ENCODE results near the gene UMAD1.
A peak's percentile ranks its signal among the peaks of the same experiment; 100 is the strongest.
"Not testable (repeated sequence)": the region's sequence is repeated elsewhere in the genome, so short reads cannot be mapped to it uniquely, and the experiment has no call there.

Gene UMAD1

GRCh38 chr7:7653593-7654187 is 13.1 kb downstream of the UMAD1 start:
- TF ChIP-seq EZH2 (IDR thresholded peaks at IDR 0.05; ENCODE audit: borderline replicate concordance, low read depth, low read length, severe bottlenecking) = no peak
- TF ChIP-seq CTCF (IDR thresholded peaks at IDR 0.05; ENCODE audit: borderline replicate concordance, extremely low read depth, low read length, poor library complexity, severe bottlenecking) = peak; percentile 62
- no peaks in the 10 kb centered on the region for H4K20me1 ChIP-seq (ENCODE audit: insufficient read depth, low read length)
- peak; percentile 46 for DNase-seq
- no peak overlapping the region for H3K4me3 ChIP-seq (ENCODE audit: low read depth in 1 of 2, low read length in 2 of 2)
- H3K4me2 ChIP-seq (ENCODE audit: insufficient read depth, low read length) = no peak overlapping the region
- no peaks in the 10 kb centered on the region for H3K4me1 ChIP-seq (ENCODE audit: insufficient read depth, low read length)
- no peaks in the 10 kb centered on the region for H3K9me3 ChIP-seq (ENCODE audit: insufficient read depth, low read length, severe bottlenecking)
- peaks cover 18% of the 10 kb centered on the region for H3K79me2 ChIP-seq (ENCODE audit: insufficient read depth, low read length)
- no peak overlapping the region for H3K27ac ChIP-seq (ENCODE audit: low read length)
- no peak overlapping the region for H3K9ac ChIP-seq (ENCODE audit: low read depth, low read length)
- H3K36me3 ChIP-seq (ENCODE audit: insufficient read depth, low read length) = no peaks in the 10 kb centered on the region
- H3K27me3 ChIP-seq (ENCODE audit: insufficient read depth, low read length, poor library complexity) = no peaks in the 10 kb centered on the region
- H2AFZ ChIP-seq (ENCODE audit: low read depth, low read length) = no peak overlapping the region
- peak; percentile 68 for ATAC-seq (ENCODE audit: insufficient read depth, low read depth)

- H4K20me1 ChIP-seq (ENCODE audit: insufficient read depth, low read length) = no peaks in the 10 kb centered on the region
- no peak for DNase-seq
Measured at GRCh38 chr7:7654964-7655715, 14.6 kb downstream of the UMAD1 start.

DNA sequence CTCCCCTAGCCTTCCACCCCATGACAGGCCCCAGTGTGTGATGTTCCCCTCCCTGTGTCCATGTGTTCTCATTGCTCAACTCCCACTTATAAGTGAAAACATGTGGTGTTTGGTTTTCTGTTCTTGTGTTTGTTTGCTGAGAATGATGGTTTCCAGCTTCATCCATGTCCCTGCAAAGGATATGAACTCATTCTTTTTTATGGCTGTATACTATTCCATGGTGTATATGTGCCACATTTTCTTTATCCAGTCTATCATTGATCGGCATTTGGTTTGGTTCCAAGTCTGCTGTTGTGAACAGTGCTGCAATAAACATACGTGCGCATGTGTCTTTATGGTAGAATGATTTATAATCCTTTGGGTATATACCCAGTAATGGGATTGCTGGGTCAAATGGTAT is 15.9 kb downstream of the UMAD1 start:
- not testable (repeated sequence) for H3K36me3 ChIP-seq (ENCODE audit: insufficient read depth, low read length); H3K9me3 ChIP-seq (ENCODE audit: insufficient read depth, low read length, severe bottlenecking)
- H3K79me2 ChIP-seq (ENCODE audit: insufficient read depth, low read length) = peaks cover 22% of the 10 kb centered on the region

More at GRCh38 chr7:7654964-7655715, 14.6 kb downstream of the UMAD1 start:
- TF ChIP-seq EZH2 (IDR thresholded peaks at IDR 0.05; ENCODE audit: borderline replicate concordance, low read depth, low read length, severe bottlenecking) (no peak), CTCF (IDR thresholded peaks at IDR 0.05; ENCODE audit: borderline replicate concordance, extremely low read depth, low read length, poor library complexity, severe bottlenecking) (no peak)
- Histone ChIP-seq H3K4me3 (ENCODE audit: low read depth in 1 of 2, low read length in 2 of 2) (no peak overlapping the region), H3K4me2 (ENCODE audit: insufficient read depth, low read length) (no peak overlapping the region), H3K27me3 (ENCODE audit: insufficient read depth, low read length, poor library complexity) (no peaks in the 10 kb centered on the region), H3K36me3 (ENCODE audit: insufficient read depth, low read length) (no peaks in the 10 kb centered on the region), H3K4me1 (ENCODE audit: insufficient read depth, low read length) (no peaks in the 10 kb centered on the region), H3K79me2 (ENCODE audit: insufficient read depth, low read length) (peaks cover 18% of the 10 kb centered on the region), H3K9me3 (ENCODE audit: insufficient read depth, low read length, severe bottlenecking) (no peaks in the 10 kb centered on the region), H2AFZ (ENCODE audit: low read depth, low read length) (no peak overlapping the region), H3K9ac (ENCODE audit: low read depth, low read length) (no peak overlapping the region), H3K27ac (ENCODE audit: low read length) (no peak overlapping the region)
- no peak for ATAC-seq (ENCODE audit: insufficient read depth, low read depth)

GRCh38 chr7:7662527-7662926 is 22.0 kb downstream of the UMAD1 start:
- H3K36me3 ChIP-seq (ENCODE audit: insufficient read depth, low read length) = no peaks in the 10 kb centered on the region
- no peaks in the 10 kb centered on the region for H3K9me3 ChIP-seq (ENCODE audit: insufficient read depth, low read length, severe bottlenecking)
- H3K9ac ChIP-seq (ENCODE audit: low read depth, low read length) = no peak overlapping the region
- peaks cover 7% of the 10 kb centered on the region; the same call in 1 of the 2 replicates for H3K79me2 ChIP-seq (ENCODE audit: insufficient read depth, low read length)
- ATAC-seq (ENCODE audit: insufficient read depth, low read depth) = no peak
- no peaks in the 10 kb centered on the region for H3K27me3 ChIP-seq (ENCODE audit: insufficient read depth, low read length, poor library complexity)
- DNase-seq = no peak
- TF ChIP-seq CTCF (IDR thresholded peaks at IDR 0.05; ENCODE audit: borderline replicate concordance, extremely low read depth, low read length, poor library complexity, severe bottlenecking) (peak; percentile 47), EZH2 (IDR thresholded peaks at IDR 0.05; ENCODE audit: borderline replicate concordance, low read depth, low read length, severe bottlenecking) (no peak)
- H3K27ac ChIP-seq (ENCODE audit: low read length) = no peak overlapping the region
- H2AFZ ChIP-seq (ENCODE audit: low read depth, low read length) = no peak overlapping the region
- H3K4me2 ChIP-seq (ENCODE audit: insufficient read depth, low read length) = no peak overlapping the region
- H3K4me3 ChIP-seq (ENCODE audit: low read depth in 1 of 2, low read length in 2 of 2) = no peak overlapping the region
- no peaks in the 10 kb centered on the region for H4K20me1 ChIP-seq (ENCODE audit: insufficient read depth, low read length)
- no peaks in the 10 kb centered on the region for H3K4me1 ChIP-seq (ENCODE audit: insufficient read depth, low read length)

More for the DNA sequence above, 15.9 kb downstream of the UMAD1 start:
- not testable (repeated sequence) for H3K4me2 ChIP-seq (ENCODE audit: insufficient read depth, low read length); H3K4me3 ChIP-seq (ENCODE audit: low read depth in 1 of 2, low read length in 2 of 2); DNase-seq; ATAC-seq (ENCODE audit: insufficient read depth, low read depth); H3K9ac ChIP-seq (ENCODE audit: low read depth, low read length); H3K27ac ChIP-seq (ENCODE audit: low read length); H4K20me1 ChIP-seq (ENCODE audit: insufficient read depth, low read length); H3K27me3 ChIP-seq (ENCODE audit: insufficient read depth, low read length, poor library complexity); H3K4me1 ChIP-seq (ENCODE audit: insufficient read depth, low read length); H2AFZ ChIP-seq (ENCODE audit: low read depth, low read length)

Data from DND-41 (cell line).